Thymus (tissue), 11 donors: ENCODE results near the gene GATA2. TPM values are rescaled to one million over a fixed set of nuclear protein-coding genes. Genes with fewer than 3 reads are reported as not detected.

Experiments used
- DNase-seq, 9 donors: peaks; one replicate each; pipeline ENCODE4 v3.0.0-alpha.2; 2013; ENCODE audit warnings: low spot score in 9 of 9, low read depth in 6 of 9, missing footprints in 1 of 9
- H3K27ac ChIP-seq, 2 donors: one replicate each; pipeline ENCODE4 v1.5.1; 2013; ENCODE audit warnings: control low read depth in 1 of 2, low read depth in 1 of 2, low read length in 1 of 2, mild to moderate bottlenecking in 1 of 2, moderate library complexity in 1 of 2
- H3K27me3 ChIP-seq, 2 donors: one replicate each; pipeline ENCODE4 v1.5.1; 2013; ENCODE audit warnings: low read length in 1 of 2; ENCODE audit not compliant: control insufficient read depth in 2 of 2, insufficient read depth in 1 of 2
- H3K36me3 ChIP-seq, 2 donors: one replicate each; pipeline ENCODE4 v1.5.1; 2013; ENCODE audit warnings: low read length in 1 of 2, mild to moderate bottlenecking in 1 of 2, moderate library complexity in 1 of 2; ENCODE audit not compliant: control insufficient read depth in 2 of 2, insufficient read depth in 2 of 2
- H3K4me1 ChIP-seq, 2 donors: one replicate each; pipeline ENCODE4 v1.5.1; 2013; ENCODE audit warnings: low read length in 2 of 2; ENCODE audit not compliant: control insufficient read depth in 2 of 2, insufficient read depth in 2 of 2
- H3K4me3 ChIP-seq, 2 donors: one replicate each; pipeline ENCODE4 v1.5.1; 2013; ENCODE audit warnings: low read length in 2 of 2, control low read depth in 1 of 2, mild to moderate bottlenecking in 1 of 2
- H3K9me3 ChIP-seq, 2 donors: one replicate each; pipeline ENCODE4 v1.5.1; 2013; ENCODE audit warnings: low read length in 1 of 2, mild to moderate bottlenecking in 1 of 2; ENCODE audit not compliant: control insufficient read depth in 2 of 2, insufficient read depth in 1 of 2
- WGBS: extraction: QIAGEN DNeasy Blood & Tissue Kit; methylation state at CpG from one replicate; pipeline ENCODE4 v1.1.7; 2013; 5-methylcytosine and 5-hydroxymethylcytosine counted together
- polyA plus RNA-seq: library from polyadenylated mRNA; stranded (reverse); fragments of 200-250 nt; gene quantifications from one replicate; pipeline ENCODE4 v1.2.3, GENCODE V29; 2013
- total RNA-seq: library from RNA; stranded (reverse); fragments of 120-200 nt; gene quantifications from one replicate; pipeline ENCODE4 v1.2.4, GENCODE V29; 2013
- donor health status: healthy.

GATA2 gene
- total and polyA plus RNA-seq, 2 donors: 0.57 to 5.1 TPM

- Histone ChIP-seq H3K9me3 (peaks cover 0 to 10% of the 10 kb centered on the region in 2 donors), H3K4me1 (peaks cover 0 to 13% of the 10 kb centered on the region in 2 donors), H3K27ac (no peak overlapping the region), H3K27me3 (peaks cover 3 to 28% of the 10 kb centered on the region in 2 donors), H3K4me3 (no peak overlapping the region), H3K36me3 (no peaks in the 10 kb centered on the region)
- WGBS: 93% methylated on average over 6 of the region's 6 CpGs
- no peak for DNase-seq
These were observed 43.8 kb downstream of the GATA2 start for GRCh38 chr3:128449111-128449638.

- no peaks in the 10 kb centered on the region for H3K36me3 ChIP-seq
These were observed 44.5 kb downstream of the GATA2 start for GRCh38 chr3:128448491-128448890.

GRCh38 chr3:128447561-128448013 lies 45.4 kb downstream of the GATA2 start:
- 96% methylated on average over 3 of the region's 3 CpGs for WGBS
- H3K4me3 ChIP-seq: no peak overlapping the region

More at GRCh38 chr3:128448491-128448890, 44.5 kb downstream of the GATA2 start:
- Histone ChIP-seq H3K9me3 (peaks cover 0 to 10% of the 10 kb centered on the region in 2 donors), H3K27ac (no peak overlapping the region), H3K27me3 (peaks cover 3 to 27% of the 10 kb centered on the region in 2 donors), H3K4me3 (no peak overlapping the region), H3K4me1 (peaks cover 0 to 13% of the 10 kb centered on the region in 2 donors)
- WGBS: 42% methylated on average over 6 of the region's 6 CpGs
- DNase-seq: peak in 2 of 9 donors; percentile 21 to 58

GRCh38 chr3:128446821-128447220 lies 46.2 kb downstream of the GATA2 start:
- Histone ChIP-seq H3K4me3 (no peak overlapping the region), H3K9me3 (peaks cover 0 to 10% of the 10 kb centered on the region in 2 donors), H3K4me1 (peaks cover 0 to 13% of the 10 kb centered on the region in 2 donors), H3K27me3 (peaks cover 0 to 16% of the 10 kb centered on the region in 2 donors), H3K36me3 (no peaks in the 10 kb centered on the region), H3K27ac (no peak overlapping the region)
- DNase-seq: no peak
- 90% methylated on average over 1 of the region's 1 CpG for WGBS

More at GRCh38 chr3:128447561-128448013, 45.4 kb downstream of the GATA2 start:
- H3K27me3 ChIP-seq: peaks cover 0 to 20% of the 10 kb centered on the region in 2 donors
- no peak overlapping the region for H3K27ac ChIP-seq
- no peaks in the 10 kb centered on the region for H3K36me3 ChIP-seq
- H3K4me1 ChIP-seq: peaks cover 0 to 13% of the 10 kb centered on the region in 2 donors
- H3K9me3 ChIP-seq: peaks cover 0 to 10% of the 10 kb centered on the region in 2 donors
- DNase-seq: peak in 1 of 9 donors; percentile 18

- Histone ChIP-seq H3K4me1 (peaks cover 0 to 13% of the 10 kb centered on the region in 2 donors), H3K36me3 (no peaks in the 10 kb centered on the region), H3K27me3 (peaks cover 0 to 25% of the 10 kb centered on the region in 2 donors), H3K4me3 (no peak overlapping the region), H3K27ac (no peak overlapping the region), H3K9me3 (peaks cover 0 to 10% of the 10 kb centered on the region in 2 donors)
- 95% methylated on average over 1 of the region's 1 CpG for WGBS
- DNase-seq: no peak
These were observed 47.6 kb downstream of the GATA2 start for GRCh38 chr3:128445357-128445756.

GRCh38 chr3:128443771-128444170 lies 49.2 kb downstream of the GATA2 start:
- H3K4me1 ChIP-seq: peaks cover 0 to 12% of the 10 kb centered on the region in 2 donors
- no peak for DNase-seq

GRCh38 chr3:128442949-128443348 lies 50.1 kb downstream of the GATA2 start:
- Histone ChIP-seq H3K36me3 (no peaks in the 10 kb centered on the region), H3K27me3 (peaks cover 0 to 41% of the 10 kb centered on the region in 2 donors), H3K4me3 (no peak overlapping the region), H3K4me1 (peaks cover 0 to 4% of the 10 kb centered on the region in 2 donors), H3K27ac (no peak overlapping the region), H3K9me3 (peaks cover 0 to 9% of the 10 kb centered on the region in 2 donors)
- no peak for DNase-seq
- WGBS: 97% methylated on average over 6 of the region's 6 CpGs

More at GRCh38 chr3:128443771-128444170, 49.2 kb downstream of the GATA2 start:
- no peak overlapping the region for H3K4me3 ChIP-seq
- H3K27me3 ChIP-seq: peaks cover 0 to 34% of the 10 kb centered on the region in 2 donors
- 86% methylated on average over 3 of the region's 3 CpGs for WGBS
- H3K9me3 ChIP-seq: peaks cover 0 to 10% of the 10 kb centered on the region in 2 donors
- no peaks in the 10 kb centered on the region for H3K36me3 ChIP-seq
- H3K27ac ChIP-seq: no peak overlapping the region

- Histone ChIP-seq H3K36me3 (no peaks in the 10 kb centered on the region), H3K4me3 (no peak overlapping the region), H3K27me3 (peaks cover 0 to 43% of the 10 kb centered on the region in 2 donors), H3K9me3 (no peaks in the 10 kb centered on the region), H3K27ac (no peak overlapping the region), H3K4me1 (no peaks in the 10 kb centered on the region)
- 96% methylated on average over 7 of the region's 7 CpGs for WGBS
- DNase-seq: no peak
These were observed 50.9 kb downstream of the GATA2 start for GRCh38 chr3:128442070-128442469.

GRCh38 chr3:128439226-128439625 lies 53.8 kb downstream of the GATA2 start:
- DNase-seq: no peak
- WGBS: 90% methylated on average over 3 of the region's 3 CpGs
- H3K27ac ChIP-seq: no peak overlapping the region
- no peaks in the 10 kb centered on the region for H3K36me3 ChIP-seq
- H3K27me3 ChIP-seq: peaks cover 4 to 65% of the 10 kb centered on the region in 2 donors
- no peaks in the 10 kb centered on the region for H3K4me1 ChIP-seq
- no peak overlapping the region for H3K4me3 ChIP-seq
- peaks cover 0 to 3% of the 10 kb centered on the region in 2 donors for H3K9me3 ChIP-seq
